DMS153 treated with DMSO at 0.1 percent for 48 hours (cell line): Measurements from ENCODE around the gene MLN.
A peak's percentile ranks its signal among the peaks of the same experiment; 100 is the strongest.

ENCODE experiments used
- DNase-seq: peaks from one replicate; lab custom pipeline; 2025; ENCODE audit not compliant: unreplicated experiment; lab: John Stamatoyannopoulos, UW

Gene MLN

GRCh38 chr6:33772902-33773472, 30.8 kb downstream of the MLN start:
- DNase-seq, result no peak

DNA sequence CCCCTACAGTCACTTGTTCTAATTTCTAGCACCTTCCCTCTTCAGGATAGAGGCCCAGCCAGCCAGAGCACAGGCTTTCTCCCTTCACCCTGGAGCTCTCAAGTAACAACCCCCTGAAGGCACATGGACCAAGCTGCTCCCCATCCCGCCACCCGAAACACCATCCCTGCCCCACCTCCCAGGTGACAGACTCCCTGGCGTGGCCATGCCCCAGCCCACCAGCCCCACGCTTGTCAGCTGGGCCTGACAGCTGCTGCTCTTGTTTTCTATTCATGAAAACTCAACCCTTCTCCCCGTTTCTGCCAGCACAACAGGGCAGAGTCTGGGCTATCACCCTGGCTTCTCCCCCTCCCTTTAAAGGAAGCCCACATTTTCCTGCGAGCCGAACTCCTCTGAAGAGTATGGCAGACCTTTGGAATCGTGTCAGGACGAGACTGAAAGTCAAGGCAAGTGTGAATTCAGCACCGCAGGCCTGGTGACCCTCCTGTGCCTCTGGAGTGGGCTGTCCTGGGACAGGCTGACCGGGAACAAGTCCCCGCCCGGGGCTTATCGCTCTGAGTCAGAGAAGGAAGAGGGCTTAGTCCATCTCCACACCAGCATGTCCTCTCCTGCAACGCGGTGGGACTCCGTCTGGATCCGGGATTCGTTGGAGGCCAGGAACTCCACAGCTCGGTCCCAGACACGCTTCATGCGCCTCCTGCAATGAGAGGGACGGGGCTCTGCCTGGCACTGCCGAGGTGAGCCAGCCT, 31.5 kb downstream of the MLN start:
- DNase-seq, result no peak

DNA sequence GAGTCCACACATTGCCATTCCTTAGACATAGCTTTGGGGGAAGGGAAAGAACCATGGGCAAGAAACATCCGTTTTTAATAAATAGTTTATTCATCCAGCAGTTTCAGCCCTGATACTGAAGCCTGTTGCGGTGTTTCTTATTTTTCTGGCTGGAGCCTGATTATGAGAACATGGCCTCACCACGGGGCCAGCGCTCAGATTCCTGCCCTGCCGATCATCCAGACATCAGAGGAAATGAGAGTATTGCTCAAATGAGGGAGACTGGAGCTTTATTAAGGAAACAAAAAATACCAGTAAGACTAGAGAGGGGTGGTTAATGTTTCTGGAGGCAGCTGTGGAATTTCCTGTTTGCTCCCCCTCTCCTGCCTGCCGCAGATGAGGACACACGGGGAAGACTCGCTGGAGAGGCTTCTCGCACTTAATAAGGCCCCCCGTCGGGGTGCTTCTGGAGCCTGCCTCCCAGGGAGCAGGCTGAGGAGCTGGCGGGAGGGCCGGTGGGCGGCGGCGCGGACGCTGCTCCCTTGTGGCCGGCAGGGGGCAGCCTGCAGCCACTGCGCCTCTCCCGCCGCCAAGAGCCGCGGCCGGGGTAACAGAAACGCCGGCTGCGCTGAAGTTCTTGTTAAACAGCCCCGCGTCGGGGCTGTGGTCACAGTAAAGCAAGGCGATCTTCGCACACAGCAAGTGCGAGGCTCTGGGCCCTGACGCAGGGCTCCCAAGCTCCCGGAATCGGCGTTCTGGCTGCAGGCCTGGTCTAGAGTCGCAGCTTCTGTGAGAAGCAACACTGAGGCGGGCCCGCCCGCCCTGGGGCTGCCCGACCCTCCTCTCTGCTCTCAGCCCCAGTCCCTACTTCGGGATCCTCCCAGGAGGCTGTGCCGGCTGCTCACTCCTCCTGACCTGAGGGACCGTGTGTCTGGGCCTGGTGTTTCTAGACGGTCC, 32.4 kb downstream of the MLN start:
- peak; percentile 65 for DNase-seq

DNA sequence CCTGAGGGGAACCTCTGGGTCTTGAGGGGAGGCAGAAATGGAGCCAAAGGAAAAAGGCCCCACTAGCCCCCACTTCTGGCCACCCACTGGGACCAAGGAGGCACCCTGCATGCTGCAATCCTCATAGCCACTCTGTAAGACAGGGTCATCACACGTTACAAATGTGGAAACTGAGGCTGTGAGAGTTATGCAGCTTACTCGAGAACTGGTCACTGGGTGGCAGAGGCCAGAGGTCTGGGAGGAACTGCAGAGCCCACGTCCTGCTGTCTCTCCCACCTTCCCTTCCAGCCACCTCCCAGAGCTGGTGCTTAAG, 33.0 kb downstream of the MLN start:
- DNase-seq, result no peak

DNA sequence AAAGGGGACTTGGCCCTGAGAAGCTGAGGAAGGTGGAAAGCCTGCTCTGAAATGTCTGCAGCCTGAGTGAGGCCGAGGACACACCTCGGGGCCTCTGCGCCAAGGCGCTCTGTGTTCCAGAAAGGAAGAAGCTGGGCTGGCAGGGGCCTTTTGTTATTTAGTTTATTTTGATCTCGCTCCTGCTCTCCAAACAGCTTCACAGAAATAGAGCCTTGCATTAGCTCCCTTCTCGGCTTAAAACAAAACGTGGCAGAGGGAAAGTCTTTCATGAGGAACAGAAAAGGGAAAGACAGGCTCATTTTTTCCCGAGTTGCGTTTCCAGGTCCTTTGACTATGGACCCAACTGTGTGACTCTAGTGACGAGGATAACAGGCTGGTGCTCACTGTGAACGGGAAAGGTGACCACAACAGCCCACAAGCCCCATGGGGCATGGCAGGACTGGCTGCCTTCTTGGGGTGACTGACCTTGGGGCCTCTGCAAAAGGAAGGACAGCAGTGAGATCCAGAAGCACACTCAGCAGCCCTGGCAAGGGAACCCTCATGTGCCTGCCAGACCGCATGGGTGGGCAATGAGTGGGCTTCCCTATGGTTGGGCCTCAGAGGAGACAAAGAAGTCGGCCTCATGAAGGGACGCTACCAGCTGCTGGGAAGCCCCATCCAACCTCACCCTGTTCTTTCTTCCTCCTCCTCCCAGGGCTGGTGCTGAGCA, 33.5 kb downstream of the MLN start:
- no peak for DNase-seq

DNA sequence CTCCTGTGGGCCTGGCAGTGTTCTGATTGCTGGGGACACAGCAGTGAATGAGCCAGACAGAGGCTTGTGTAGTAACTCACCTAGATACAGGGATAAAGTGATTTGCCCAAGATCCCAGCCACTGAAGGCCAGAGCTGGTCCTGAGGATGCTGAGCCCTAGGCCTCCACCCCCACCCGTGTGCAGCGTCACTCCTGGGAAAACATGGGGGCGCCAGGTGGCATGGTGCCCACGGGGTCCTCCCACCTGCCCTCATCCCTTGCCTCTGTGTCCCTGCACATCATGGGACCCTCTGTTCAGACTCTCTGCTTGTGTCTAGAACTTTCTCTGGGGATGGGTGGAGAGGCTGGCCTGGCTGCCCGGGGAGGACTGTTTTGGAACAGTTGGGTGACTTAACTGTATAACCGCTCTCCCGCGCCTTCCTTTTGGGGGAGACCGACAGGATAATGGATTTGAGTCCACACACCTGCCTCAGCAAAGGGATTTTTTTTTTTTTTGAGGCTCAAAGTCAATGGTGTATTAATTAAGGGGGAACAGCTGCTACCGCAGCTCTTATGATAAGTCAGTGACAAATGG, 34.5 kb downstream of the MLN start:
- DNase-seq, result no peak

DNA sequence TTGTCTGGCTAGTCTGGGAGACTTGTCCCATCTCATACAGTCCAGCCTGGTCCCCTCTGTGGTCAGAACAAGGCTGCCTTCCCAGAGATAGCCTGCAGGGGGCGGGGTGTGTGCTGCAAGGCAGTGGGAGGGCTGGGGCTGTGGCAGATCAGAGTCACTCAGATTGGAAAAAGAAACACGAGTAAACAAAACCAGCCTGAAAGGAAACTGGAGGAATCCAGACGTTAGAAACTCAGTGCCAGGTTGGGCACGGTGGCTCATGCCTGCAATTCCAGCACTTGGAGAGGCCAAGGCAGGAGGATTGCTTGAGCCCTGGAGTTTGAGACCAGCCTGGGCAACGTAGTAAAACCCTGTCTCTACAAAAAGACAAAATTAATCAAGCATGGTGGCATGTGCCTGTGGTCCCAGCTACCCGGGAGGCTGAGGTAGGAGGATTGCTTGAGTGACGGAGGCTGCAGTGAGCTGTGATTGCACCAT, 35.1 kb downstream of the MLN start:
- peak; percentile 45 for DNase-seq

- no peak for DNase-seq
Observed at GRCh38 chr6:33766921-33767907, 36.6 kb downstream of the MLN start.

- no peak for DNase-seq
Observed at GRCh38 chr6:33765368-33765767, 38.4 kb downstream of the MLN start.

GRCh38 chr6:33764036-33764435, 39.8 kb downstream of the MLN start:
- DNase-seq, result no peak

DNA sequence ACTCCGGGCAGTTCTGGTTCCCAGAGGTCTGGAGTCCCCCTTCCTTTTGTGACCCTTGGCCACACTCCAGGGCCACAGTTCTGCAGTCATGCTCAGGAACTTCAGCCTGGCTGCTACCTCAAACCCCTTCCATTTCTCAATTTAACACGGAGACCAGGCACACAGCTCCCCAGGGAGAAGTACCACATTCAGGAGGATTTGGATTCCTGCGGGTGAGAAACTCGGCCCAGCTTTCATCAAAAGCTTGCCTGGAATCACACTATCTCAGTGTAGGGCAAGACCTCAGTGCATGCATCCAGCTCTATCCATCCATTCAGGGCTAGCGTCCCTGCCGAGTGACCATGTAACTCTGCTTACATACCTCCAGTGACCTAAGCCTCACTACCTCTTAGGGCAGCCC, 40.3 kb downstream of the MLN start:
- DNase-seq, result no peak

- no peak for DNase-seq
Observed at GRCh38 chr6:33762713-33763112, 41.1 kb downstream of the MLN start.

GRCh38 chr6:33761922-33762629, 41.7 kb downstream of the MLN start:
- peak; percentile 55 for DNase-seq

DNA sequence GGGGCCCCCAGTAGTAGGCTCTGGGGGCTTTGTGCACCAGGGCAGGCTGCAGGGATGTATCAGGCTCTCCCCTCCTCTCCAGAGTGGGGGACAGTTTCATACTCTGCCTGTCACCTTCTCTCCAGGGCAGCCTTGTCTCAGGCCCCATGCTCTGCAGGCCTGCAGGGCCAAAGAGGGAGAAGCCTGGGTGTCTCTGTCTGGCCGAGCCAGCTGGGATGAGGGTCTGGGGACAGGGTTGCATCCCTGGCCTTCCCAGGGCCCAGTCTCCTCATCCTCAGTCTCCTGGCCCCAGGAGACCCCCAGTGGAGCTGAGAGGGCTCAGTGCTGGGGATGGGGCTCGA, 42.3 kb downstream of the MLN start:
- no peak for DNase-seq

GRCh38 chr6:33759887-33760629, 43.7 kb downstream of the MLN start:
- no peak for DNase-seq

DNA sequence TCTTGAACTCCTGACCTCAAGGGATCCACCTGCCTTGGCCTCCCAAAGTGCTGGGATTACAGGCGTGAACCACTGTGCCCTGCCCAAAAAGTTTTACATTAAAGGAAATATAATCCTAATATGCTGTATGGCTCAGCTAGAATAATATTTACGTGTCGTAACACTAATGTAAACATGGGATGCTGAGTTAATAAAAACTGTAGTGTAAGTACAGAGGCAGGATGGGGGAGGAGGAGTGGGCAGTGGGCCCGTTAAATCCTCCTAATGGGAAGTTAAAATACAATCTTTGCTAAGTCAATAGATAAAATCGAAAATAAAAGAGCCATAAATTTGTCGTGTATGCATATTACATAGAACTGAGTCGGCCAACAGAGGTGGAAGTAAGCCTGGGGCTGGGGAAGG, 45.0 kb downstream of the MLN start:
- DNase-seq, result peak; percentile 24

- no peak for DNase-seq
Observed at GRCh38 chr6:33757906-33758305, 45.9 kb downstream of the MLN start.

- no peak for DNase-seq
Observed at GRCh38 chr6:33757113-33757512, 46.7 kb downstream of the MLN start.
